ENCODE data around the gene DAPK2. TPM values are rescaled to one million over a fixed set of nuclear protein-coding genes. Genes with fewer than 3 reads are reported as not detected.

Gene DAPK2
- total and polyA plus RNA-seq, 2 experiments from 2014 or later, result 0.51 to 1.4 TPM

- Histone ChIP-seq H3K27me3 (no peaks in the 10 kb centered on the region), H3K4me1 (ENCODE audit: low read depth) (no peaks in the 10 kb centered on the region)
- TF ChIP-seq CTCF (IDR thresholded peaks at IDR 0.05; ENCODE audit: low read depth, low read length), result no peak
Observed at GRCh38 chr15:63860555-63860954, 185.7 kb downstream of the DAPK2 start.

GRCh38 chr15:63860155-63860554 is 186.1 kb downstream of the DAPK2 start:
- no peak for TF ChIP-seq CTCF (IDR thresholded peaks at IDR 0.05; ENCODE audit: low read depth, low read length)
- no peak for DNase-seq (ENCODE audit: low read depth in 1 of 2, low spot score in 1 of 2)
- H3K27ac ChIP-seq, result no peak overlapping the region
- H3K9me3 ChIP-seq (ENCODE audit: low read depth), result no peaks in the 10 kb centered on the region
- H3K27me3 ChIP-seq, result no peaks in the 10 kb centered on the region
- no peak overlapping the region for H3K4me3 ChIP-seq
- no peaks in the 10 kb centered on the region for H3K4me1 ChIP-seq (ENCODE audit: low read depth)
- H3K36me3 ChIP-seq, result no peaks in the 10 kb centered on the region

More at GRCh38 chr15:63860555-63860954, 185.7 kb downstream of the DAPK2 start:
- Histone ChIP-seq H3K4me3 (no peak overlapping the region), H3K27ac (no peak overlapping the region), H3K9me3 (ENCODE audit: low read depth) (no peaks in the 10 kb centered on the region), H3K36me3 (no peaks in the 10 kb centered on the region)
- no peak for DNase-seq (ENCODE audit: low read depth in 1 of 2, low spot score in 1 of 2)

GRCh38 chr15:63858881-63859280 is 187.4 kb downstream of the DAPK2 start:
- no peak overlapping the region for H3K27ac ChIP-seq
- TF ChIP-seq CTCF (IDR thresholded peaks at IDR 0.05; ENCODE audit: low read depth, low read length), result no peak
- H3K9me3 ChIP-seq (ENCODE audit: low read depth), result no peaks in the 10 kb centered on the region
- H3K4me1 ChIP-seq (ENCODE audit: low read depth), result no peaks in the 10 kb centered on the region
- H3K27me3 ChIP-seq, result no peaks in the 10 kb centered on the region
- DNase-seq (ENCODE audit: low read depth in 1 of 2, low spot score in 1 of 2), result peak in 1 of 2 donors; percentile 82
- no peaks in the 10 kb centered on the region for H3K36me3 ChIP-seq
- H3K4me3 ChIP-seq, result no peak overlapping the region

GRCh38 chr15:63858448-63858847 is 187.8 kb downstream of the DAPK2 start:
- H3K27ac ChIP-seq, result no peak overlapping the region
- H3K4me1 ChIP-seq (ENCODE audit: low read depth), result no peaks in the 10 kb centered on the region
- TF ChIP-seq CTCF (IDR thresholded peaks at IDR 0.05; ENCODE audit: low read depth, low read length), result no peak
- H3K9me3 ChIP-seq (ENCODE audit: low read depth), result no peaks in the 10 kb centered on the region
- H3K27me3 ChIP-seq, result no peaks in the 10 kb centered on the region
- no peak overlapping the region for H3K4me3 ChIP-seq
- DNase-seq (ENCODE audit: low read depth in 1 of 2, low spot score in 1 of 2), result no peak
- no peaks in the 10 kb centered on the region for H3K36me3 ChIP-seq

- no peak for TF ChIP-seq CTCF (IDR thresholded peaks at IDR 0.05; ENCODE audit: low read depth, low read length)
- Histone ChIP-seq H3K9me3 (ENCODE audit: low read depth) (no peaks in the 10 kb centered on the region), H3K36me3 (no peaks in the 10 kb centered on the region), H3K27me3 (no peaks in the 10 kb centered on the region), H3K4me3 (no peak overlapping the region), H3K4me1 (ENCODE audit: low read depth) (no peaks in the 10 kb centered on the region), H3K27ac (peak overlapping the region; percentile 2)
- no peak for DNase-seq (ENCODE audit: low read depth in 1 of 2, low spot score in 1 of 2)
Observed at GRCh38 chr15:63857461-63857856, 188.8 kb downstream of the DAPK2 start.

Other genes with a start within 250 kb of the DAPK2 start
- gene HERC1, start 212.5 kb downstream of the DAPK2 start, total RNA-seq, result 74.4 and 84.3 TPM in 2 replicates
- gene HERC1, start 212.5 kb downstream of the DAPK2 start, polyA plus RNA-seq, result 27.8 and 38.7 TPM in 2 replicates
- 115 and 126 TPM in 2 replicates for gene CIAO2A, start 47.4 kb upstream of the DAPK2 start, total RNA-seq
- 181 and 187 TPM in 2 replicates for gene CIAO2A, start 47.4 kb upstream of the DAPK2 start, polyA plus RNA-seq
- gene SNX1, start 49.5 kb upstream of the DAPK2 start, total RNA-seq, result 35.7 and 36.5 TPM in 2 replicates
- 36.9 and 37.0 TPM in 2 replicates for gene SNX1, start 49.5 kb upstream of the DAPK2 start, polyA plus RNA-seq
- 1.5 and 2.1 TPM in 2 replicates for gene SNX22, start 105.2 kb upstream of the DAPK2 start, total RNA-seq
- 0.59 and 2.0 TPM in 2 replicates for gene SNX22, start 105.2 kb upstream of the DAPK2 start, polyA plus RNA-seq
- 382 and 714 TPM in 2 replicates for gene PPIB, start 116.5 kb upstream of the DAPK2 start, total RNA-seq
- gene PPIB, start 116.5 kb upstream of the DAPK2 start, polyA plus RNA-seq, result 550 and 1,055 TPM in 2 replicates

Data from cardiac muscle cell (in vitro differentiated cells and primary cell).